DMS114 treated with DMSO at 0.1 percent for 48 hours (cell line): Measurements from ENCODE around the gene RNF144B.

Experiments used
- DNase-seq: peaks from one replicate; lab custom pipeline; 2025; ENCODE audit not compliant: unreplicated experiment; lab: John Stamatoyannopoulos, UW

The RNF144B gene

DNA sequence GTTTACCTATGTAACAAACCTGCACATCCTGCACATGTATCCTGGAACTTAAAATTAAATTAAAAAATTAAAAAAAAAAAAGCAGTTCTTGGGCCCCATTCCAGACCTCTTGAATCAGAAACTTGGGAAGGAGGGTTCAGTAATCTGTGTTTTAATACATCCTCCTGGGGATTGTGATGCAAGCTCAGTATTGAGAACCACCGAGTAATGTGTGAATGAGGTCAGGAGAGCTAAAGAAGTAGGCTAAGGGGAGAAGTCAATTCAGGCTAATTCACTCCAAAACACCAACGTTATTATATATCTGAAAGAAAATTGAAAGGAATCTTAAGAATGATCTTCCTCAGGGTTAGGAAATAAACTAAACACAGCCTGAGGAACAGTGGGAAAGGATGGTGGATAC lies 120.4 kb downstream of the RNF144B start:
- no peak for DNase-seq

- no peak for DNase-seq
Measured at GRCh38 chr6:18509871-18510643, 122.9 kb downstream of the RNF144B start.

DNA sequence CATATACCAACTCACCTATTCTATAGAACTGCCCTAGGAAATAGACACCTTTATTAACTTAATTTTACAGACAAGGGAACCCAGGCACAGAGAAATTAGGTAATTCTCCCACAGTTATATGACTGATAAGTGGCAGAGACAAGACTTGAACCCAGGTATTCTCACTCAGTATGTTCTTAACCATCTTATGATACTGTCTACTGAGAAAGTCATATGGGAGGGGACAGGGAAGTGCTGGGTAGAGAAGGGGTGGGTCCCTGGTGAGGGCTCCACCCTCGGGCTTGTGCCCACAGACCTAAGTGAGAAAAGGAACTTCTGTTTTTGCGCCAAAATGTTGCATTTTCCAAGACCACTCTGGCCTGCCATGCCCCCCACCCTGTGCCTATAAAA lies 123.5 kb downstream of the RNF144B start:
- no peak for DNase-seq

DNA sequence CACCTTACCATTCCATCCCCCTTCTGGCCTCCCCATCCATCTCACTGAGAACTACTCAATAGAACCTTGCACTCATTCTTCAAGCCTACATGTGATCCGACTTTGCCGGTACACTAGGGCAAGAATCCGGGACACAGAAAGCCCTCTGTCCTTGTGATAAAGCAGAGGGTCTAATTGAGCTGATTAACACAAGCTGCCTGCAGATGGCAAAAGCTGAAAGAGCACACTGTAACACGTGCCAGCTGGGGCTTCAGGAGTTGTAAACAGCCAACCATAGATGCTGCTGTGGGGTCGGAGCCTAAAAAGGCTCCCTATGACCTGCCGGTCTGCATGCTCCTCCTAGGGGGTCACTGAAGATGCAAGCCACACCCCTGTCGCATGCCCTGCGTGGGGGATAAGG lies 124.1 kb downstream of the RNF144B start:
- no peak for DNase-seq

DNA sequence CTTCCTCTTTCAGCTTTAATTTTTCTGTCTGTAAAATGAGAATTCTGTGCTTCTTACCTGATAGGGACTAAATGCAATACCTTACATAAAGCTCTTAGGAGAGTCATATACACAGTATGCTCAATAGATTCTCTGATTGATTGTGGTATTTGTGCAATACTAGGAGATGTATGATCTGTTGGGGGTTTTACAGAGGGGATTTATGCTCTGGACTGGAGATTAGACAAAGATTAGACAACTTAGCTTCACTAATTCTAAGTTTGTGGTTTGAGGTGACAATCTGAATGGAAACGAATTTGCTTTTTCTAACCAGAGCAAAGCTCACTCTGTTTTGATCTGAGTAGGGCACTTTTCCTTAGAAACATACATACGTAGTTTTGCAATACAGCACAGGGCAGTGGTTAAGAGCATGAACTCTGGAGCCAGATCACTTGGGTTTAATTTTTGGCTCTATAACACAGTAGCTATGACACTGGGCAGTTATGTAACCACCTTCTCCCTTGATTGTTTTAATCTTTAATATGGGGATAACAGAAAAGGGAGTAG lies 126.2 kb downstream of the RNF144B start:
- DNase-seq, result no peak

GRCh38 chr6:18514180-18514579 lies 127.0 kb downstream of the RNF144B start:
- no peak for DNase-seq

DNA sequence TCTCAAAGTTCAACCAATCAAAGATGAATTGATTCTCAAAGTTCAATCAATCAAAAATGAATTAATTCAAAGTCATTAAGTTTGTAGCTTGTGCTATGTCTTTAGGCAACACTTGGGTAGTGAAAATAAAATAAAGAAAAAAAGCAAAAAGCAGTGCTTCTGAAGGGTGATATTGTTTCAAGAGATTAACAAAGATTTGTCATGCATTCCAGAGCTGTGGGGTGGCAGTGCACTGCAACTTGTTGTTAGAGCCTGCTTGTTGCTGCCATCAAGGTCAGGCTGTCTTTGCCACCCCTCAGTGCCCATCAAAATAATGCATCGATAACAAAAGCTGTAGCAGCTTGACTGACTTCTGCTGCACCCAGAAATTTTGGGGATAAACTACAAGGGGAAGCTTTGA lies 128.6 kb downstream of the RNF144B start:
- DNase-seq, result no peak
